K562 (cell line): Measurements from ENCODE around the gene CCDC127. TPM values are rescaled to one million over a fixed set of nuclear protein-coding genes. Genes with fewer than 3 reads are reported as not detected.
A peak's percentile ranks its signal among the peaks of the same experiment; 100 is the strongest.

Experiments used
- ATAC-seq: fragments of 200-7000 bp; cut with Tn5 transposase; 3 replicates; pipeline ENCODE4 v1.9.1; 2020; ENCODE audit warnings: moderate library complexity
- BruUV-seq: library from RNA; stranded (reverse); fragments of 400-500 nt; replicated peaks from 2 replicates; lab custom pipeline; 2021; lab: Mats Ljungman, UMichigan
- CTCF ChIA-PET: fragments of 300-600 bp; formaldehyde crosslinking; extraction: SDS; loops from one replicate; lab custom pipeline; 2021; ENCODE audit warnings: low intra/inter-chr PET ratio; lab: Yijun Ruan, JAX
- POLR2A ChIA-PET: fragments of 300-600, 350-650 bp; sonication (Branson Sonifier 250); formaldehyde crosslinking; extraction: SDS; loops from one replicate; lab custom pipeline; 2021; ENCODE audit warnings: antibody characterized with exemption, inconsistent platforms; lab: Yijun Ruan, JAX
- DNase-seq, 4 experiments: peaks; one replicate each; pipeline versions ENCODE4 v3.0.0 to v3.0.0-alpha.2; 2011 to 2018; ENCODE audit warnings: low spot score in 3 of 4, mixed read lengths in 3 of 4; ENCODE audit errors: extremely low read depth in 1 of 4
- FAIRE-seq: peaks from 2 replicates; lab custom pipeline; 2011; peaks lifted over from hg19 to GRCh38; lab: Jason Lieb, UNC
- H2AFZ ChIP-seq: 2 replicates; pipeline ENCODE4 v1.6.0; 2011; ENCODE audit warnings: low read depth, low read length, control low read depth, inconsistent platforms
- H3K27ac ChIP-seq: fragments of 200-600 bp; 3 replicates; pipeline ENCODE4 v1.8.0; 2011; ENCODE audit warnings: low read depth, mild to moderate bottlenecking, control low read depth, inconsistent platforms, low read length, moderate library complexity, mixed read lengths; ENCODE audit errors: extremely low read depth
- H3K27me3 ChIP-seq, 2 experiments: fragments of 300-600 bp in 1 of 2; 2 replicates in 1 of 2; 3 replicates in 1 of 2; pipeline versions ENCODE4 v1.6.0 to v1.8.0; 2011; ENCODE audit warnings: inconsistent platforms in 2 of 2, low read length in 2 of 2, mild to moderate bottlenecking in 1 of 2, mixed read lengths in 1 of 2, moderate library complexity in 1 of 2; ENCODE audit not compliant: control insufficient read depth in 2 of 2, insufficient read depth in 2 of 2
- H3K36me3 ChIP-seq: fragments of 300-600 bp; 3 replicates; pipeline ENCODE4 v1.8.0; 2011; ENCODE audit warnings: mild to moderate bottlenecking, low read length, inconsistent platforms; ENCODE audit not compliant: control insufficient read depth, insufficient read depth
- H3K4me1 ChIP-seq, 2 experiments: fragments of 200-600 bp in 1 of 2; replicated peaks in 1 of 2; 2 replicates in 1 of 2; 3 replicates in 1 of 2; pipeline versions ENCODE4 v1.5.1 to v1.8.0; 2011; ENCODE audit warnings: inconsistent platforms in 2 of 2, low read length in 2 of 2, mild to moderate bottlenecking in 1 of 2, mixed read lengths in 1 of 2, moderate library complexity in 1 of 2; ENCODE audit not compliant: control insufficient read depth in 2 of 2, insufficient read depth in 2 of 2
- H3K4me2 ChIP-seq: 2 replicates; pipeline ENCODE4 v1.6.1; 2011; ENCODE audit warnings: low read length, control low read depth, inconsistent platforms, mixed read lengths; ENCODE audit not compliant: insufficient read depth
- H3K4me3 ChIP-seq: fragments of 200-600 bp; sonication (generic), shearing (Covaris generic); 2 replicates; pipeline ENCODE4 v1.5.1; 2016; ENCODE audit warnings: control low read depth, inconsistent platforms
- H3K79me2 ChIP-seq: fragments of 200-600 bp; 3 replicates; pipeline ENCODE4 v1.8.0; 2011; ENCODE audit warnings: low read length, inconsistent platforms; ENCODE audit not compliant: control insufficient read depth, insufficient read depth
- H3K9ac ChIP-seq, 2 experiments: 2 replicates each; pipeline versions ENCODE4 v1.6.0 to v1.6.1; 2011; ENCODE audit warnings: low read depth in 2 of 2, low read length in 2 of 2, control low read depth in 1 of 2, inconsistent platforms in 1 of 2, mild to moderate bottlenecking in 1 of 2, mixed read lengths in 1 of 2; ENCODE audit not compliant: insufficient read depth in 1 of 2
- H3K9me1 ChIP-seq: one replicate; pipeline ENCODE4 v1.6.0; 2011; ENCODE audit warnings: inconsistent platforms, mild to moderate bottlenecking, low read length, moderate library complexity; ENCODE audit not compliant: control insufficient read depth, insufficient read depth
- H3K9me3 ChIP-seq: replicated peaks from 2 replicates; pipeline ENCODE4 v1.5.1; 2011; ENCODE audit warnings: low read depth, low read length, inconsistent platforms; ENCODE audit not compliant: control insufficient read depth, insufficient read depth
- H4K20me1 ChIP-seq: replicated peaks from 2 replicates; pipeline ENCODE4 v1.6.1; 2011; ENCODE audit warnings: low read length, inconsistent platforms, mixed read lengths; ENCODE audit not compliant: control insufficient read depth, insufficient read depth
- E2F3 ChIP-seq: fragments of 250-450 bp; sonication (Bioruptor Pico); IDR thresholded peaks from 2 replicates; pipeline ENCODE4 v1.4.0; 2020; ENCODE audit warnings: mild to moderate bottlenecking
- NFIC ChIP-seq: fragments of 450-650 bp; IDR thresholded peaks from 2 replicates; pipeline ENCODE4 v1.6.1; 2017; ENCODE audit warnings: mild to moderate bottlenecking, inconsistent platforms
- RFX5 ChIP-seq: IDR thresholded peaks from 2 replicates; pipeline ENCODE4 v1.6.1; 2011; ENCODE audit warnings: low read depth, mild to moderate bottlenecking, improper control_type of control experiment, low read length
- SMAD4 ChIP-seq: fragments of 250-450 bp; sonication (Bioruptor Pico); conservative IDR thresholded peaks from 2 replicates; pipeline ENCODE4 v1.8.0; 2021; ENCODE audit warnings: inconsistent platforms, mild to moderate bottlenecking, moderate library complexity
- SMARCA5 ChIP-seq: fragments of 450-650 bp; IDR thresholded peaks from 2 replicates; pipeline ENCODE4 v1.6.1; 2016
- ZFX ChIP-seq: sonication (generic); formaldehyde crosslinking; IDR thresholded peaks from 2 replicates; pipeline ENCODE4 v1.8.0; 2022; ENCODE audit warnings: mild to moderate bottlenecking, missing genetic modification reagents, moderate library complexity
- ZNF436 ChIP-seq: fragments of 250-450, 450-650 bp; sonication (Bioruptor Pico); formaldehyde crosslinking; IDR thresholded peaks from 2 replicates; pipeline ENCODE4 v1.7.0; 2020; ENCODE audit warnings: mild to moderate bottlenecking
- ZNF766 ChIP-seq: fragments of 200-800 bp; sonication (Bioruptor generic); conservative IDR thresholded peaks from 2 replicates; pipeline ENCODE4 v1.6.1; 2016; ENCODE audit warnings: missing genetic modification characterization, missing compliant biosample characterization
- WGBS: fragments of 100-300 bp; shearing (Covaris generic); methylation state at CpG from one replicate; pipeline ENCODE4 v1.1.6; 2016; ENCODE audit warnings: low coverage, mixed read lengths; ENCODE audit not compliant: insufficient coverage; ENCODE audit errors: missing lambda C conversion rate; 5-methylcytosine and 5-hydroxymethylcytosine counted together
- in situ Hi-C: fragments of 300-500 bp; cut with MboI; formaldehyde crosslinking; loops from 4 replicates; pipeline ENCODE4 v1.15.0; 2018; ENCODE audit warnings: inconsistent platforms, mixed read lengths
- intact Hi-C: fragments of 100-400 bp; cut with micrococcal nuclease; formaldehyde crosslinking; loops from 2 replicates; pipeline ENCODE4 v1.14.2; 2022
- polyA plus RNA-seq, 8 experiments: library from polyadenylated mRNA; depleted of rRNA in 4 of 8; stranded (reverse) in 5 of 8; unstranded in 3 of 8; fragments of >200 nt; fragmentation: Nextera tagmentation in 2 of 8; fragmentation: Illumina TruSeq in 1 of 8; extraction: Ambion mirVana in 2 of 8; extraction: Trizol in 1 of 8; gene quantifications; 2 replicates each; pipeline versions ENCODE4 v1.2.1 to v1.2.3, GENCODE V29; 2011 to 2014; ENCODE audit warnings: inconsistent platforms in 1 of 8, missing spikeins in 1 of 8
- total RNA-seq, 7 experiments: library from RNA; depleted of rRNA in 6 of 7; stranded (reverse); fragments of >200 nt in 6 of 7; fragmentation: Illumina TruSeq in 2 of 7; extraction: Trizol in 2 of 7; gene quantifications; 2 replicates each; pipeline versions ENCODE4 v1.2.1 to v1.2.3, GENCODE V29; 2011 to 2021; ENCODE audit warnings: low replicate concordance in 1 of 7

The CCDC127 gene
- total and polyA plus RNA-seq, 9 of the 15 experiments (the other 6 are each of a cell fraction or from before 2014, with no cell fraction given), result 2.7 to 4.5 (median 4.1) TPM

- ATAC-seq (no peak), FAIRE-seq (peak; percentile 52), DNase-seq (no peak)
- BruUV-seq, result no TSS peak
- TF ChIP-seq ZFX (no peak), NFIC (peak; percentile 46)
- Histone ChIP-seq H3K9ac (no peak overlapping the region), H3K27me3 (peaks cover 40 to 67% of the 10 kb centered on the region in 2 experiments), H3K27ac (no peak overlapping the region), H3K4me3 (no peak overlapping the region), H4K20me1 (peaks cover 7% of the 10 kb centered on the region; the same call in 1 of the 2 replicates), H3K36me3 (no peaks in the 10 kb centered on the region), H3K9me1 (peaks cover 4% of the 10 kb centered on the region), H3K9me3 (no peaks in the 10 kb centered on the region), H3K79me2 (no peaks in the 10 kb centered on the region), H3K4me1 (peaks cover 0 to 22% of the 10 kb centered on the region in 2 experiments; a peak in 3 of 5 replicates), H3K4me2 (no peak overlapping the region), H2AFZ (no peak overlapping the region)
- CTCF ChIA-PET, result no interaction called here
- POLR2A ChIA-PET, result interaction anchor here (0.6 to 1.2 kb wide), 2 partner anchors 8 to 59 kb away, joined by 3 read pairs; no protein-coding TSS in a partner anchor
- intact Hi-C loops (no loop called here), in situ Hi-C loops (no loop called here)
- WGBS, result 2% methylated on average over 18 of the region's 18 CpGs
These were observed 49.8 kb downstream of the CCDC127 start for GRCh38 chr5:167982-168660.

- Histone ChIP-seq H3K4me3 (no peak overlapping the region), H3K9me3 (no peaks in the 10 kb centered on the region), H4K20me1 (0 out of 2 replicates have a peak, but pooled peaks cover under 1% of the 10 kb centered on the region), H3K36me3 (no peaks in the 10 kb centered on the region), H3K9ac (no peak overlapping the region), H3K9me1 (peaks cover 4% of the 10 kb centered on the region), H3K4me1 (peaks cover 0 to 22% of the 10 kb centered on the region in 2 experiments; a peak in 3 of 5 replicates), H3K27me3 (peaks cover 37 to 67% of the 10 kb centered on the region in 2 experiments), H3K4me2 (no peak overlapping the region), H2AFZ (no peak overlapping the region), H3K27ac (no peak overlapping the region), H3K79me2 (no peaks in the 10 kb centered on the region)
- ChIA-PET CTCF (no interaction called here), POLR2A (interaction anchor here (1.2 kb wide), 1 partner anchor 8 kb away, joined by 3 read pairs; no protein-coding TSS in a partner anchor)
- intact Hi-C loops, result no loop called here
- ATAC-seq, result no peak
- in situ Hi-C loops, result no loop called here
- DNase-seq, result no peak
- TF ChIP-seq E2F3 (no peak), ZNF766 (CRISPR knock-in tag) (no peak), SMAD4 (CRISPR knock-in tag) (no peak), RFX5 (no peak), ZNF436 (CRISPR knock-in tag) (no peak), SMARCA5 (no peak)
- 9% methylated on average over 7 of the region's 7 CpGs for WGBS
- BruUV-seq, result no TSS peak
- FAIRE-seq, result no peak
These were observed 50.4 kb downstream of the CCDC127 start for GRCh38 chr5:167511-167910.
